Measurements from ENCODE around the gene EFNB2.

DNA sequence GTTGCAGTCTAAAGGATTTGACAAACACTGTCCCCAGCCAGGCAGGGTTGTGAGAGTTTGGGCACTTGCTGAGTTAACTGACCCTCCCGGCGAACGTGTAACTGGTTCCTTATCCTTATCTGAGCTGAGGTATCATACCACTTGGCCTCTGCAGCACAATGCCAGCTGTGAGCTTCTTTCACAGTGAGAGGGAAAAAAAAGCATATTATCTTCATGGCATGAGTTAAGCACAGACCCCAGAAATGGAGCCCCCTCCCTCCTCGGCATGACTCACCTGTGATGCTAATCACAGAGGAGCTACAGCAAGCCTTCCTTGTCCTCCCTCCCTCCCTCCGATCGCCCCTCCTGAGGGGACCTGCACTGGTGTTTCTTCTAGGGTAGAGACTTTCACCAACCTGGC, 60.5 kb downstream of the EFNB2 start:
- TF ChIP-seq POLR2A (IDR thresholded peaks at IDR 0.05): no peak
- TF ChIP-seq, protein P1, sequence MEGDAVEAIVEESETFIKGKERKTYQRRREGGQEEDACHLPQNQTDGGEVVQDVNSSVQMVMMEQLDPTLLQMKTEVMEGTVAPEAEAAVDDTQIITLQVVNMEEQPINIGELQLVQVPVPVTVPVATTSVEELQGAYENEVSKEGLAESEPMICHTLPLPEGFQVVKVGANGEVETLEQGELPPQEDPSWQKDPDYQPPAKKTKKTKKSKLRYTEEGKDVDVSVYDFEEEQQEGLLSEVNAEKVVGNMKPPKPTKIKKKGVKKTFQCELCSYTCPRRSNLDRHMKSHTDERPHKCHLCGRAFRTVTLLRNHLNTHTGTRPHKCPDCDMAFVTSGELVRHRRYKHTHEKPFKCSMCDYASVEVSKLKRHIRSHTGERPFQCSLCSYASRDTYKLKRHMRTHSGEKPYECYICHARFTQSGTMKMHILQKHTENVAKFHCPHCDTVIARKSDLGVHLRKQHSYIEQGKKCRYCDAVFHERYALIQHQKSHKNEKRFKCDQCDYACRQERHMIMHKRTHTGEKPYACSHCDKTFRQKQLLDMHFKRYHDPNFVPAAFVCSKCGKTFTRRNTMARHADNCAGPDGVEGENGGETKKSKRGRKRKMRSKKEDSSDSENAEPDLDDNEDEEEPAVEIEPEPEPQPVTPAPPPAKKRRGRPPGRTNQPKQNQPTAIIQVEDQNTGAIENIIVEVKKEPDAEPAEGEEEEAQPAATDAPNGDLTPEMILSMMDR (IDR thresholded peaks at IDR 0.05): no peak

Data from adrenal gland (tissue), 5 donors.